Fibroblast of the aortic adventitia (primary cell): Measurements from ENCODE around the gene KNOP1. TPM values are rescaled to one million over a fixed set of nuclear protein-coding genes. Genes with fewer than 3 reads are reported as not detected.
A peak's percentile ranks its signal among the peaks of the same experiment; 100 is the strongest.

Experiments
- DNase-seq: peaks from one replicate; pipeline ENCODE4 v3.0.0-alpha.2; 2010; ENCODE audit warnings: low read depth
- H3K4me3 ChIP-seq: 2 replicates; pipeline ENCODE4 v1.5.1; 2011; ENCODE audit warnings: low read depth, mild to moderate bottlenecking, control low read depth, low read length, moderate library complexity
- CTCF ChIP-seq: IDR thresholded peaks from 2 replicates; pipeline ENCODE4 v1.5.1; 2011; ENCODE audit warnings: mild to moderate bottlenecking, low read length, control low read depth, inconsistent platforms; ENCODE audit not compliant: insufficient read depth
- total RNA-seq: library from RNA; depleted of rRNA; stranded (reverse); fragments of >200 nt; gene quantifications from 2 replicates; pipeline ENCODE4 v1.2.3, GENCODE V29; 2012; ENCODE audit warnings: low replicate concordance

Gene KNOP1
- total RNA-seq, 1 donor: 12.7 TPM

- TF ChIP-seq CTCF: no peak
- no peak overlapping the region for H3K4me3 ChIP-seq
- DNase-seq: peak; percentile 94
Measured at GRCh38 chr16:19696328-19696727, 21.7 kb downstream of the KNOP1 start.

- H3K4me3 ChIP-seq: no peak overlapping the region
- DNase-seq: no peak
- TF ChIP-seq CTCF: no peak
Measured at GRCh38 chr16:19694989-19695388, 23.0 kb downstream of the KNOP1 start.

- no peak for DNase-seq
- no peak overlapping the region for H3K4me3 ChIP-seq
- TF ChIP-seq CTCF: no peak
Measured at GRCh38 chr16:19691161-19691711, 26.8 kb downstream of the KNOP1 start.

GRCh38 chr16:19690196-19690595 is 27.8 kb downstream of the KNOP1 start:
- TF ChIP-seq CTCF: no peak
- no peak for DNase-seq
- no peak overlapping the region for H3K4me3 ChIP-seq

- DNase-seq: no peak
- no peak overlapping the region for H3K4me3 ChIP-seq
- no peak for TF ChIP-seq CTCF
Measured at GRCh38 chr16:19689342-19689741, 28.7 kb downstream of the KNOP1 start.

GRCh38 chr16:19688396-19689024 is 29.5 kb downstream of the KNOP1 start:
- H3K4me3 ChIP-seq: no peak overlapping the region
- no peak for DNase-seq
- no peak for TF ChIP-seq CTCF

- DNase-seq: no peak
- TF ChIP-seq CTCF: no peak
- no peak overlapping the region for H3K4me3 ChIP-seq
Measured at GRCh38 chr16:19687279-19687678, 30.7 kb downstream of the KNOP1 start.
